Stimulated activated memory B cell treated with anti-CD40 and anti-IgM and Interleukin-4, amounts not matched to agents 10 μg/mL and 1 μg/mL and 100 μg/mL, for 72 hours (primary cell): ENCODE data around the gene NHLRC1.

Source experiments
- ATAC-seq: fragments of 150-1000 bp; cut with Tn5 transposase; 2 replicates; pipeline ENCODE4 v1.10.0; 2021
- H3K27ac Mint-ChIP-seq: one replicate; pipeline ENCODE4 v1.8.0; 2022; ENCODE audit warnings: mild to moderate bottlenecking, mixed read lengths
- H3K27me3 Mint-ChIP-seq: one replicate; pipeline ENCODE4 v1.8.0; 2022; ENCODE audit warnings: mixed read lengths
- H3K36me3 Mint-ChIP-seq: one replicate; pipeline ENCODE4 v1.8.0; 2022; ENCODE audit warnings: mixed read lengths
- H3K4me1 Mint-ChIP-seq: one replicate; pipeline ENCODE4 v1.8.0; 2022; ENCODE audit warnings: mixed read lengths
- H3K4me3 Mint-ChIP-seq: one replicate; pipeline ENCODE4 v1.8.0; 2022; ENCODE audit warnings: mild to moderate bottlenecking, moderate library complexity, mixed read lengths
- H3K9me3 Mint-ChIP-seq: one replicate; pipeline ENCODE4 v1.8.0; 2022; ENCODE audit warnings: mixed read lengths

NHLRC1 gene

DNA sequence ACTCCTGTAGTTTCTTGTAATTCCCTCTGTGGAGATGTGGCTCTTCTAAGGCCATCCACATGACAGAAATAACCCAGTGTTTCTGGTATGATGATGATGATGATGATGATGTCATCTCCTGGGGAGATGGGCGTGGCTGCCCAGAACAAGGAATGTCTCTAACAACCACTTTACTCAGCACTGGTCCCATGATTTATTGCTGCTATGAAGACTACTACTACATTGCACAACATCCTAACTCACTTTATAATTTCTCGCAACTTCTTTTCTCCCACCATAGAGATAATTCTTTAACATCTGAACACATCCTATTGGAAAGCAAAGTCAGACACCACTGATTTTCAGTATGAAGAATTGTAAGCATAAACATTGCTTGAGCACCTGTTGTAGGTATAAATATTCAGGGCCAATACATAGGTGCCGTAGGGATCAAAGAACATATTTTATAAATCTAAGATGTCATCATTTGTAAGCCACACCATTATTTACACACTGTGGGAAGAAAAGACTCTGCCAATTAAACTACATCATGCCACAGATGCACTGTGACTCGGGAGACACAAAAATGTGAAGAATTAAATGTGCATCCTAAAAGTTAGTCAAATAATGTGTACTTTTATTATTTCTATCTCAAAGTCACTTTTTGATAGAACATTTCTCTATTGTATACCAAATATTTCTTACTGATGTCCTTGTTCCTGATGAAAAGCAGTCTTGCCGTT lies 26.0 kb upstream of the NHLRC1 start:
- ATAC-seq = no peak
- Mint-ChIP-seq H3K4me1 (peaks cover 10% of the 10 kb centered on the region), H3K27ac (no peak overlapping the region), H3K36me3 (peaks cover 11% of the 10 kb centered on the region), H3K4me3 (no peak overlapping the region), H3K9me3 (no peaks in the 10 kb centered on the region), H3K27me3 (no peaks in the 10 kb centered on the region)

DNA sequence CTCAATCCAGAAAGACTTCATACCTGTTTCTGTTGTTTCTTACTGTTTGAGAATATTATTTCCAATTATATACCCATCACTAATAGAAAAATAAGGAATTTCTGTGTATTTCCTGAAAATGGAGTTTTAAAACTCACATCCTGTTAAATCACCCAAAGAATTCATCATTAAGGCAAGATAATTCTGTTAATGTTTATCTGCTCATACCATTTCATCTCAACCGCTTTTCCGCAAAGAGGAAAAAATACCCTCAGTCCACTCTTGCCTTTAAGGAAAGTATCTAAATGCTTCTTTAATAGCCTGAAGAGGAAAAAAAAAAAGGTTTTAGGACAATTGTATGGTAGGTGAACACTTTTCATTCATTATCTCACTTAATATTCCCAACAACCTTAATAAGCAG lies 25.1 kb upstream of the NHLRC1 start:
- peaks cover 3% of the 10 kb centered on the region for H3K4me1 Mint-ChIP-seq
- H3K4me3 Mint-ChIP-seq = no peak overlapping the region
- no peaks in the 10 kb centered on the region for H3K9me3 Mint-ChIP-seq
- H3K36me3 Mint-ChIP-seq = peaks cover 17% of the 10 kb centered on the region
- ATAC-seq = no peak
- H3K27me3 Mint-ChIP-seq = no peaks in the 10 kb centered on the region
- H3K27ac Mint-ChIP-seq = no peak overlapping the region

DNA sequence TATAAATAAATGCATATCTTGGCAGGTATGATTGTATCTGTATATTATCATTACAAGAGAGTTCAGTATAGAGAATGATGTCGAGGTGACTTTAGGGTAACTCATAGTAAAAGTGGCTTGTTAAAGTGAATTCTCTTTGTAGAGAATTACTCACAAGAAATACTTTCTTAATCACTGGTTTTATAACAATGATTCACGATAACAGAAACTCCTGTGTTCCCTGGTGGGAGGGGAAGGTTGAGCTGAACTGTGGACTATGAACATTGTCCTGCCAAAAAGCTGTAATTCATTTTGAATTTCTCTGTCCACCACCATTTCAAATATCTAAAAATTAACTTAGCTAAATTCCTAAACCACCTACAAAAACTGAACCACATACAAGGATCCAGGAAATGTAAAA lies 24.7 kb upstream of the NHLRC1 start:
- no peak overlapping the region for H3K4me3 Mint-ChIP-seq
- H3K27me3 Mint-ChIP-seq = no peaks in the 10 kb centered on the region
- H3K4me1 Mint-ChIP-seq = no peaks in the 10 kb centered on the region
- no peak for ATAC-seq
- H3K9me3 Mint-ChIP-seq = no peaks in the 10 kb centered on the region
- H3K27ac Mint-ChIP-seq = no peak overlapping the region
- peaks cover 22% of the 10 kb centered on the region for H3K36me3 Mint-ChIP-seq

DNA sequence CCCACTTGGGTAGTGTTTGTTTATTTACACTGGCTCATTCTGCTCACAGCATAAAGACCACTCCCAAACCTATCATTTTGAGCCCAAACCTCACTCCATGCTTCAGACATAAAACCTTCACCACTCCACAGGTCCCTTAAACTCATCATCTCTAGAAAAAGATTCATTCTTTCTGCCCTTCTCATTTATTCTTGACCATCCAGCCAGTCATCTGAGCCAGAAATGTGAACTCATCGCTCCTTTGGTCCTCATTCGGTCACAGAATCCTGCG lies 20.0 kb upstream of the NHLRC1 start:
- H3K27ac Mint-ChIP-seq = no peak overlapping the region
- H3K9me3 Mint-ChIP-seq = no peaks in the 10 kb centered on the region
- H3K4me1 Mint-ChIP-seq = no peaks in the 10 kb centered on the region
- H3K4me3 Mint-ChIP-seq = no peak overlapping the region
- H3K36me3 Mint-ChIP-seq = peaks cover 35% of the 10 kb centered on the region
- no peaks in the 10 kb centered on the region for H3K27me3 Mint-ChIP-seq
- ATAC-seq = no peak

DNA sequence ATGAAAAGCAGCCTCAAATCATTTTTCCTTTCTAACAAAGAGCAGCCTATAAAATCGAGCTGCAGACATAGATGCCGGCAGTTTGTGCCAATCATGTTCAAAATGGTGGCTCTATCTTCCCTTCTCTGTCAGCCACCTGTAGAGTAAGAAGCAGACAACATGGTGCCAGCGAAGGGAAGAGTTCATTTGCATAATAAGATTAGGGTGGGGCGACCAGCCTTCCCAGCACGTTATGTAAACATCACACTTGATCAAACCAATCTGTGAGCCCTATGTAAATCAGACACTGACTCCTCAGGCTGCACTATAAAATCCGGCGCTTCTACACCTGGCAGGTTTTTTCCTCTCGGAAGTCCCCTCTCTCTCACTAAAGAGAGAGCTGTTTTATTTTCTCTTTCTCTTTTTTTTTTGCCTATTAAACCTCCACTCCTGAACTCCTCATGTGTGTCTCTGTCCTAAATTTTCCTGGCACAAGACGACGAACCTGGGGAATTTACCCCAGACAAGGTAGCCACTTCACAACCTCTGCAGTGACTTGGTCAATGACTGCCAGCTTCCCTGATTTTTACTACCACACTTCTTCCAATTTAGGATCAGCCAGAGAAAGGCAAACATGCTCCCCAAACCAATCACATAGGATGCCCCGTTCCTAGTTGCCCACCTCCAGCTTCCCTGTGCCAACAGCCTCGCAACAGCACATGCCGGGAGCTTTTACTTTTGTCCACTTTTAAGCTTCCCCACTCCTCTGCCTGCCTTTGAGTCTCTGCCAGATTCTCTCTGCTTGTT lies 19.5 kb upstream of the NHLRC1 start:
- no peak for ATAC-seq
- no peaks in the 10 kb centered on the region for H3K4me1 Mint-ChIP-seq
- no peak overlapping the region for H3K27ac Mint-ChIP-seq
- H3K27me3 Mint-ChIP-seq = no peaks in the 10 kb centered on the region
- no peak overlapping the region for H3K4me3 Mint-ChIP-seq
- no peaks in the 10 kb centered on the region for H3K9me3 Mint-ChIP-seq
- H3K36me3 Mint-ChIP-seq = peaks cover 35% of the 10 kb centered on the region

DNA sequence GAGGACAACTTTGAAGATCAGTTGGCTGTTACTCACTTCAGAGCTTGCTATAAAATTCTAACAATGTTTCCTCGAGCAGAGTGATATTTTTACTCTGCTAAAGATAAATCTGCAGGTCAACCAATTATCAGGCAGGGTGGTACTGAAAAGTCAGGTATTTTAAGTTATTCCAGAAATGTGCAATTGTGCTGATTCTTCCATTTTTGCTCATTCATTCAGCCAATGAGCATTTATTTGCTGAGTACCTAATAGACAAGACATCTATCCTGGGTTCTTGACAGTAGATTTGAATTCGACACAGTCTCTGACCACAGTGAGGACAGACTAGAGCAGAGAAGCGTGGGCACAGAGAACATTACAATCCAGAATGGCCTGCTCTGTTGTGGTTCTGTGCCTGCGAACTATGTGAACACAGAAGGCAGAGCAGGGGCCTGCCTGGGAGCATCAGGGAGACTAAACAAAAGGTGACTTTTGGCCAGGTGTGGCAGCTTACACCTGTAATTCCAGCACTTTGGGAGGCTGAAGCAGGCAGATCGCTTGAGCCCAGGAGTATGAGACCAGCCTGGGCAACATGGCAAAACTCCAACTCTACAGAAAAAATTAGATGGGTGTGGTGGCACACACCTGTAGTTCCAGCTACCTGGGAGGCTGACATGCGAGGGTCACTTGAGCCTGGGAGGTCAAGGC lies 17.6 kb upstream of the NHLRC1 start:
- H3K9me3 Mint-ChIP-seq = no peaks in the 10 kb centered on the region
- H3K4me1 Mint-ChIP-seq = no peaks in the 10 kb centered on the region
- no peaks in the 10 kb centered on the region for H3K27me3 Mint-ChIP-seq
- ATAC-seq = no peak
- H3K4me3 Mint-ChIP-seq = no peak overlapping the region
- H3K27ac Mint-ChIP-seq = no peak overlapping the region
- H3K36me3 Mint-ChIP-seq = peaks cover 47% of the 10 kb centered on the region

DNA sequence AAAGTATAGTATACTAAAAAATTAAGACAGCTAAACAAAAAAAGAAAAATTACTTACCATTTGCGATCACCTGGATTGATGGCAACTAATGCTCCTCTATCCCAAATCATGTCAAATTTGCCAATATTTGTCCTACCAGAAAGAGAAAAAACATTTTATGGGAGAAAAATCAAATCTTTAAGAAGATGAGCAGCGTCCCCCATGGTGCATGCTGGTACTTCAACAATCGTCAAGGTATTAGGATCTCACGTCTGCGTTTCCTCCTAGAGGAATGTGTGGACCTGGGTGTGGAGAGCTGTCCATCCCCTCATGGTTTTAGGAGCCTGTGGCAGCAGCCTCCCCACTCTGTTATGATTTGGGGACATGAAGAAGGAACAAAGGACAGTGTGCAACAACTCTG lies 16.4 kb upstream of the NHLRC1 start:
- no peaks in the 10 kb centered on the region for H3K27me3 Mint-ChIP-seq
- no peak overlapping the region for H3K27ac Mint-ChIP-seq
- H3K36me3 Mint-ChIP-seq = peaks cover 53% of the 10 kb centered on the region
- H3K9me3 Mint-ChIP-seq = no peaks in the 10 kb centered on the region
- no peaks in the 10 kb centered on the region for H3K4me1 Mint-ChIP-seq
- no peak overlapping the region for H3K4me3 Mint-ChIP-seq
- ATAC-seq = no peak

DNA sequence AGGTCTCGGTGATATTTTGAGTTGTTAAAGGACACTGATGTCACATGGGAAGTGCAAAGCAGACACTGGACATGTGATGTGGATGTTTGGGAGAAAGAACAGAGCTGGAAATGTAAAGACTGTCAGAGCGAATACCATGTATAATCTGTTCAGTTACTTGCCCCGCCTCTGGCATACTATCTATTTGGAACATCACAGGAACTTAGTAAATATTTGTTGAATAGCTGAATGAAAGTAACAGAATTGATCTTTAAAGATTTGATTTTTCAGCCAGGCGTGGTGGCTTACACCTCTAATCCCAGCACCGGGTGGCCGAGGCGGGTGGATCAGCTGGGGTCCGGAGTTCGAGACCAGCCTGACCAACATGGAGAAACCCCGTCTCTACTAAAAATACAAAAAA lies 13.8 kb upstream of the NHLRC1 start:
- Mint-ChIP-seq H3K36me3 (peaks cover 50% of the 10 kb centered on the region), H3K27ac (no peak overlapping the region), H3K27me3 (no peaks in the 10 kb centered on the region)

DNA sequence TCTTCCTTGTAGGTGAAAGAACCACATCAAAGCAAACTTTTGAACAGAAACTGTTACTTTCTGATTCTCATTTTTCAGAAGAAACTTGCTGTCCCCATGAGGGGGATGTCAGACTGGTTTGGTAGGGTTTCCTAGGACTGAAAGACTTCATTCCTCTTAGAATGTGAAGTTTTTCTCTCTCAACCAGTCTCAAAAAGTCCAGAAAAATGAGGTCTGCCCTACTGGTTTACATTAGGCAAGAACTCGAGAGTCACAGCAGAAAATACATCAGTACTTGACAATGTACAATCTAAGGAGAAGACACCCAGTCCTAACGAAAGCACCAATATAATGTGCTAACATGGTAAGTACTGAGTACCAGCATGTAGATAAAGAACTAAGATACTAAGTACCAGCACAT lies 12.7 kb upstream of the NHLRC1 start:
- no peaks in the 10 kb centered on the region for H3K4me1 Mint-ChIP-seq
- H3K27ac Mint-ChIP-seq = no peak overlapping the region
- H3K27me3 Mint-ChIP-seq = no peaks in the 10 kb centered on the region
- no peak for ATAC-seq
- no peak overlapping the region for H3K4me3 Mint-ChIP-seq
- no peaks in the 10 kb centered on the region for H3K9me3 Mint-ChIP-seq
- H3K36me3 Mint-ChIP-seq = peaks cover 42% of the 10 kb centered on the region

More for the DNA sequence above, 13.8 kb upstream of the NHLRC1 start:
- Mint-ChIP-seq H3K9me3 (no peaks in the 10 kb centered on the region), H3K4me1 (no peaks in the 10 kb centered on the region), H3K4me3 (no peak overlapping the region)
- no peak for ATAC-seq

DNA sequence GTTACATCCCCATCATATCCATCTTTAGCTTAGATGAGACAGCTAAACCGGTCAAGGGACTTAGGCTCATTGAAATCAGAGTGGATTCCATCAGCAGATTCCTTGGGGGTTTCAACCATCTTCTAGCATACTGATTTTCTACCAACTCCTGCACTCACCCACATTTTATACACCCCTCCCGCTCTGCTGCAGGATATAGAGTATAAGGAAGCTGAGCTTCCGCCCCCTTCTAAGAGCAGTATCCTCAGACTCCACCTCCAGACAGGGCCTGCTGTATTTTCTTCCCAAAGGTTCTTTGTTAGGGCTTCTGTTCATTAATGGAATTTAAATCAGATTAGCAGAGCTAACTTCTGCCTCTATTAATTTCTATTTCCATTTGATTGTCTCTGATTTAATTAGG lies 9.9 kb upstream of the NHLRC1 start:
- Mint-ChIP-seq H3K36me3 (peaks cover 38% of the 10 kb centered on the region), H3K4me3 (no peak overlapping the region), H3K27me3 (no peaks in the 10 kb centered on the region), H3K9me3 (no peaks in the 10 kb centered on the region), H3K27ac (no peak overlapping the region), H3K4me1 (no peaks in the 10 kb centered on the region)
- ATAC-seq = no peak

DNA sequence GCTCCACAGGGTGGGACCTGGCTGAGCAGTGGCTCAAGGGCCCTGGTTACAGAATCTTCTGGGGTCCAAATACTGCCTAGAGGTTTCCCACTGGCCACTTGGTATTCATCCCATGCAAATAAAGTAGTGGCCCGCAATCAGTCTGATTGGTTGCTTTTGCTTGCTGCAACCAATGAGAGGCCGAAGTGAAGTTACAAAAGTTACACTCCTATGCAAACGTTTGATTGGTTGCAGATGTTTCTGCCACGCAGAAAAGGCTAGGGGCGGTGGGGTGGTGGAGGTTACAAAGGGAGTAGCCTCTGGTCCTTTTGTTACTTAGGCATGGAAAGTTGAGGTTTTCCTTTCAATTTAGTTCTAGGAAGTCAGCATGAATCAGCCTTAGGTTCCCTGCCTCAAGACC lies 3.6 kb upstream of the NHLRC1 start:
- ATAC-seq = no peak
- H3K4me1 Mint-ChIP-seq = peaks cover 9% of the 10 kb centered on the region
- no peak overlapping the region for H3K27ac Mint-ChIP-seq
- H3K36me3 Mint-ChIP-seq = peaks cover 8% of the 10 kb centered on the region
- no peaks in the 10 kb centered on the region for H3K27me3 Mint-ChIP-seq
- no peak overlapping the region for H3K4me3 Mint-ChIP-seq
- no peaks in the 10 kb centered on the region for H3K9me3 Mint-ChIP-seq

DNA sequence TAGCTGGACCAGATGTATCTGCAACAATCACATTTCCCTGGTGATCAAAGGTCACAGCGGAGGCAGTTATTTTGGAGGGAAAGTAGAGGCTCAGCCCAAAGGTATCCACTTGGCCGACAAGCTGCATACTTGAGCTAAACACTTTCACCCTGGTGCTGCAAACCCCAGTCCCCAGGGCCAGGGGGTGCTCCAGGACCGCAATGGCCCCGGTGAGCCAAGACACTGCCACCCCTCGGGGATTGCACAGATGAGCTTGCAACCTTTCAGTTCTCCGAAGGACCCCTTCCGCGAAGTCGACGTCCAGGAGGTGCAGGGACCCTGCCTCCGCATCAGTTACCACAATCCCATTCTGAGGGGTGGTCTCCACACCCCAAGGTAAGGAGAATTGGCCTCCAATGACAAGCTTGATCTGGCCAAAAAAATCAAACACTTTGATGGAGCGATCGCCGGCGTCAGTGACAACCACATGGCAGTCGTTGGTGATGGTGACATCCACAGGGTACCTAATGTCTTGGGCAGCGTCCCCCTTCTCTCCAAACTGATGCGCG lies 823 bp downstream of the NHLRC1 start:
- no peak for ATAC-seq
- Mint-ChIP-seq H3K9me3 (no peaks in the 10 kb centered on the region), H3K4me3 (peak overlapping the region; percentile 38), H3K27ac (peak overlapping the region; percentile 82), H3K27me3 (no peaks in the 10 kb centered on the region), H3K4me1 (peaks cover 9% of the 10 kb centered on the region), H3K36me3 (no peaks in the 10 kb centered on the region)

DNA sequence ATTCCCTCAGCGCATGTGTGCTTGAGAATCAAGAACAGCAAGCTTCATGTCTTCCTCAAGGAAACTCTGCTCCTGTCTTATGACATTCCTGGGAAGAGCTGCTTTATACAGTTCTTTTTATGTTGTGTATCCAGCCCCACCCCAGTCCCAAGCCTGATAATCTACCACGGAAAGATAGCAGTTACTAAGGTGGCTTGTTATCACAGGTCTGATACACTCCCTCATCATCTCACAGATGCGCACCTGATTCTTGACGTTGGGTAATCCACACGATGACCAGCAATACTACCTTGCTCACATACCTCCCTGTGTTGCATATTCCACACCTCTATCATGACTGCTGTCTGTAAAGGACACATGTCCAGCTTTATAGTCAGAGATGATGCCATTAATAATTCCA lies 3.2 kb downstream of the NHLRC1 start:
- no peak overlapping the region for H3K27ac Mint-ChIP-seq
- H3K9me3 Mint-ChIP-seq = peaks cover 2% of the 10 kb centered on the region
- H3K4me1 Mint-ChIP-seq = peaks cover 17% of the 10 kb centered on the region
- H3K27me3 Mint-ChIP-seq = no peaks in the 10 kb centered on the region
- H3K36me3 Mint-ChIP-seq = no peaks in the 10 kb centered on the region
- H3K4me3 Mint-ChIP-seq = no peak overlapping the region
- no peak for ATAC-seq

DNA sequence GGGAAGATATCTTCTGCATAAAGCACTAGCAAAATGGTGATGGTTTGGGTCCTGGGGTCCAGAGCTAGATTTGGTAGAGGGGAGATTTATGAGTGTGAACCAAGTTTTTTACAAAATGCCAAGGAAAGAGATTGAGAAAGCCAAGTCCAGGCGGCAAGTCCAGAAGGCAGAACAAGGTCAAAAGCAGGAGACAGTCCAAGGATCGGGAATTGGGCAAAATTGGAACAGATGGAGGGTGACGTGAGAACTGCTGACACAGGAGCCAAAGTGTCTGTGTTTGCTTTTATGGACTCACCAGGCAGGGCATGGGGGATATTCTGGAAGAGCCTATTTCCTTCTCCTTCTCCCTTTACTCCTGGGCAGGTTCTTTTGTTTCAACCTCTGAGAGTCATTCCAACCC lies 4.1 kb downstream of the NHLRC1 start:
- Mint-ChIP-seq H3K27me3 (peaks cover 4% of the 10 kb centered on the region), H3K27ac (no peak overlapping the region), H3K4me1 (peaks cover 17% of the 10 kb centered on the region), H3K36me3 (no peaks in the 10 kb centered on the region), H3K4me3 (no peak overlapping the region), H3K9me3 (peaks cover 2% of the 10 kb centered on the region)
- no peak for ATAC-seq

DNA sequence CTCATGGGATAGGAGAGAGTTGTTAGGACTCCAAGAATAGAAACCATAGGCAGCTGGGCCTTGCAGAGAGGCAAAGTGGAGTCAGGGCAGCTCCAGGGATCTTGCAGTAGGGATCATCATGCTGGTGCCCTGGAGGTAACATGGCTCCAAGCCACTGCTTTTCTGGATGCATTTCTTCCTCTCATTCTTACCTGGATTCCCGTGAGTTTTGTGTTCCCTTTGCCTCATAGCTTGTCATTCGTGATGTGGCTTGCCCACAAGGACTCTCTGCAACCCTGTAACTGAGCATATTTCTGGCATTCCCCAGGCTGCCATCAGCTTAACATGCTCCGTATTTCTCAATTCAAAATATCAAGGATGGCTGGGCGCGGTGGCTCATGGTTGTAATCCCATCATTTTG lies 5.3 kb downstream of the NHLRC1 start:
- Mint-ChIP-seq H3K27ac (no peak overlapping the region), H3K4me1 (peaks cover 8% of the 10 kb centered on the region), H3K4me3 (no peak overlapping the region), H3K27me3 (peaks cover 9% of the 10 kb centered on the region), H3K9me3 (peaks cover 2% of the 10 kb centered on the region), H3K36me3 (no peaks in the 10 kb centered on the region)
- no peak for ATAC-seq

DNA sequence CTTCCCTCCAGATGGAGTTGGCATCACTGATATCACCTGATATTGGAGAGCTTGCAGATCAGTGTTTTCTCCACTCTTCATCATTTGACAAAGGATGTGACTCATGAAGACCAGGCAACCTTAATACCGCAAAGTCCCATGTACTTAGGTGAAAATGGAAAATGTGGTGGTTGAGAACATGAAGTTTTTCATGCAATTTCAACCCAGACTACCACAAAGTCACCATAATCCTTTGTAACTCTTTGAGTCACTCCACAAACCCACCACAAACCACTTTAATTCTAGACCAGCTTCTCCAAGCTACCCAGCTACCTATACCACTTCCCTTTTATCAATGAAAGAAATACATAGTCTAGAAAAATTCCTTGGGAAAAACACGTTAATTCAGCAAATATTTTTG lies 7.1 kb downstream of the NHLRC1 start:
- Mint-ChIP-seq H3K9me3 (peaks cover 2% of the 10 kb centered on the region), H3K27ac (no peak overlapping the region), H3K36me3 (no peaks in the 10 kb centered on the region), H3K27me3 (peaks cover 9% of the 10 kb centered on the region), H3K4me1 (peaks cover 8% of the 10 kb centered on the region), H3K4me3 (no peak overlapping the region)
- ATAC-seq = no peak
